ENCODE measurements around the gene GC.

GC gene

DNA sequence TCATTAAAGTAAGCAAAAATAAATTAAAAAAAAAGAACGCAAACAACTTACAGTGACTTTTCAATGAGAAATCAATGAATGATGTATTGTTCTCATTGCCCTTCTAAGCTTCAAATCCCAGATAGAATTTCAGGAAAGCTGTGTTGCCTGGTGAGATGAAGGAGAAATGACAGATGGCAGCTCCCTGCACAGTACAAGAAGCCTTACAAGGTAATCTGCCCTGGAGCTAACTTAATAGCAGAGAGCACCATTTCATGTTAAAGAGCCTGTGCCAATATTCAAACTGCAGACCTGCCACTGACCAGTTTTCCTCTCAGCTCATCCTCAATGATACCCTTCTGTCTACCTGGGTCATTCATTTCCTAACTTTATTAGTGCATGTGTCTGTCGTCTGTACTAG, 54.0 kb downstream of the GC start:
- Histone ChIP-seq H3K4me3 (ENCODE audit: low read depth, low read length) (no peak overlapping the region), H3K9me3 (ENCODE audit: severe bottlenecking) (peaks cover 4% of the 10 kb centered on the region), H3K27ac (no peak overlapping the region), H3K27me3 (ENCODE audit: insufficient read depth, low read depth, severe bottlenecking) (no peaks in the 10 kb centered on the region), H3K36me3 (no peaks in the 10 kb centered on the region)
- peak; percentile 63 for DNase-seq
- TF ChIP-seq, protein P1, sequence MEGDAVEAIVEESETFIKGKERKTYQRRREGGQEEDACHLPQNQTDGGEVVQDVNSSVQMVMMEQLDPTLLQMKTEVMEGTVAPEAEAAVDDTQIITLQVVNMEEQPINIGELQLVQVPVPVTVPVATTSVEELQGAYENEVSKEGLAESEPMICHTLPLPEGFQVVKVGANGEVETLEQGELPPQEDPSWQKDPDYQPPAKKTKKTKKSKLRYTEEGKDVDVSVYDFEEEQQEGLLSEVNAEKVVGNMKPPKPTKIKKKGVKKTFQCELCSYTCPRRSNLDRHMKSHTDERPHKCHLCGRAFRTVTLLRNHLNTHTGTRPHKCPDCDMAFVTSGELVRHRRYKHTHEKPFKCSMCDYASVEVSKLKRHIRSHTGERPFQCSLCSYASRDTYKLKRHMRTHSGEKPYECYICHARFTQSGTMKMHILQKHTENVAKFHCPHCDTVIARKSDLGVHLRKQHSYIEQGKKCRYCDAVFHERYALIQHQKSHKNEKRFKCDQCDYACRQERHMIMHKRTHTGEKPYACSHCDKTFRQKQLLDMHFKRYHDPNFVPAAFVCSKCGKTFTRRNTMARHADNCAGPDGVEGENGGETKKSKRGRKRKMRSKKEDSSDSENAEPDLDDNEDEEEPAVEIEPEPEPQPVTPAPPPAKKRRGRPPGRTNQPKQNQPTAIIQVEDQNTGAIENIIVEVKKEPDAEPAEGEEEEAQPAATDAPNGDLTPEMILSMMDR (IDR thresholded peaks at IDR 0.05; ENCODE audit: low read depth, low read length), result no peak

DNA sequence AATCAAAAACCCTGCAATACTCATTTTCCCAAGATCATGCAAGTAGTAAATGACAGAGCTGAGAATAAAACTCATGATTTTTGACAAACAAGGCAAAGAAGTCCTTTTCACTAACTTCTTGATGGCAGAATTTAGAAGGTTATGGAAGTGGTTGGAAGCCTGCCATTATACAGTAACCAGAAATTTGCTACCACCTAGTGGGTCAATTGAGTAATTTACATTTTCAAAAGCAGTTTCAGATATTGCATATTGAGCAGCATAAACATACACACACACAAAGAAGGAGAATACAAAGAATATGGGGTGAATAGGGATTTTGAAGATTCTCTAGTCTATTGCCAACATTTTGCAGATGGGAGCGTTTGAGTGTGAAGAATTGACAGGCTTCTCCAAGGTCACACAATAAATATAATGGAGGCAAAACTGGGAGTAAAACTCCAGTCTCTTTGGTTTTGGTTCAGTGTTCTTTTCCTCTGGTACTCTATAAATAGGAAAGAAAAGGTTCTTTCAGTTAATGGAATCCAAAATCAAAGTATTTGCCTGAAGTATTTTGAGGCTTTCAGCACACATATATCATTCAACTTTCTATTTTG, 70.2 kb downstream of the GC start:
- H3K27ac ChIP-seq, result no peak overlapping the region
- H3K27me3 ChIP-seq (ENCODE audit: insufficient read depth, low read depth, severe bottlenecking), result no peaks in the 10 kb centered on the region
- TF ChIP-seq, protein P1 (IDR thresholded peaks at IDR 0.05; ENCODE audit: low read depth, low read length), result 0 out of 2 replicates have a peak, but pooled peaks have one; percentile 23
- H3K4me3 ChIP-seq (ENCODE audit: low read depth, low read length), result no peak overlapping the region
- no peaks in the 10 kb centered on the region for H3K36me3 ChIP-seq
- no peaks in the 10 kb centered on the region for H3K9me3 ChIP-seq (ENCODE audit: severe bottlenecking)
- DNase-seq, result no peak

DNA sequence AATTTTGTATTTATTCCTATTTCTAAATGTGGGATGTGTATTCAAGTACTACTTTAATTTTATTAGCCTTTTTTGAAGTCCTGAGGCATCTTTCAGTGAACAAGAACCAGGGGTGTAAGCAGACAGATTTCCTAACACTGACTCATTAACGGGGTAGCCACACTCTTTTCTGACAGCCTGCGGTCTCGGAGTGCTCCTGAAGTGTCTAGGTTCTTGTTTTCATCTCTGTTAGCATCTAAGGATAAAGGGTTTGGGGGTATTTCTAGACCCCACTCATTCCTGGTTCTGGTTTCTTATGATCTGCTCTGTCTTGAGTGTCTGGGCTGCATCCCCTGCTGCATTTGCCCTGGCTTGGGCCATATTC, 71.9 kb downstream of the GC start:
- DNase-seq, result no peak
- no peak overlapping the region for H3K4me3 ChIP-seq (ENCODE audit: low read depth, low read length)
- TF ChIP-seq, protein P1 (IDR thresholded peaks at IDR 0.05; ENCODE audit: low read depth, low read length), result no peak
- no peak overlapping the region for H3K27ac ChIP-seq
- H3K27me3 ChIP-seq (ENCODE audit: insufficient read depth, low read depth, severe bottlenecking), result no peaks in the 10 kb centered on the region
- no peaks in the 10 kb centered on the region for H3K36me3 ChIP-seq
- no peaks in the 10 kb centered on the region for H3K9me3 ChIP-seq (ENCODE audit: severe bottlenecking)

DNA sequence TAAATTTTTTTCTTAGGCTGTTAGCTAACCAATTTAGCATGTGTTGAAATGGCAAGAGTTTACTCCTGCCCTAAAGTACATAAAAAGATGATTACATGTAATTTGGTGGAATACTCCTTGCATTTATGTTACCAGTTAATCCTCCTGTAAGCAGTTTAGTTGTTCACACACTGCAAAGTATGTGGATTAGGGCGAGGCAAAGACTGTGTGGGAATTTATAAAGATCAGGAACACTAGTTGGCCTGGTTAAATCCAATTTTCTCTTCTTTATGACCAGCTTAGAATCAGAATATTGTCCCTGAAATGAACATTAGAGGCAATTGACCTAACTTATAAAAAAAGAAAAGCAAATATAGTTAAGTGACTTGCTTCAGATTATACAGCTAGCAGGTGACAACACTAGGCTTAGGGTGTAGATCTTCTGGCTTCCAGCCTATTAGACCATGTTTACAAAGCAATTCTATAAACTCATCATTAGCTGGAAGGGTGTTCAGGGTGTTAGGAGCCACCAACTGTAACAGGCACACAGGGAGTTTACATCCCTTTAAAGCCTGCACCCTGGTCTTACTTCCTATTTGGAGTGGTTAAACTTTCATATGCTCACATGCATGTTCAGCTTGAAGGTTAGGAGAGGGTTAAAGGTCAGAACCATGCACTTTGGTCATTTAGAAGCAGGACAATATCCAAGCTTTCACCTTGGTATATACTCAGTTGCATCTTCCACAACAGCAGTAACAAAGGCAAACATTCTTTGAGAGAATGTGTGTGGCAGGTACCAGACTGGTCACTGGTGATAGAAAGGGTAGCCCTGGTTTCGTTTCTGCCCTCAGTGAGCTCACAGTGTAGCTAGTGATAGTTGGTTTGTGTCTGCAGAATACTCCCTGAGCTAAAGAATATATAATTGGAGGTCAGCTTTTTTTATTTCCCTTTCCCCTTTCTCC, 72.6 kb downstream of the GC start:
- TF ChIP-seq, protein P1 (IDR thresholded peaks at IDR 0.05; ENCODE audit: low read depth, low read length), result no peak
- H3K4me3 ChIP-seq (ENCODE audit: low read depth, low read length), result no peak overlapping the region
- no peak overlapping the region for H3K27ac ChIP-seq
- H3K9me3 ChIP-seq (ENCODE audit: severe bottlenecking), result no peaks in the 10 kb centered on the region
- DNase-seq, result peak; percentile 21
- no peaks in the 10 kb centered on the region for H3K27me3 ChIP-seq (ENCODE audit: insufficient read depth, low read depth, severe bottlenecking)
- H3K36me3 ChIP-seq, result no peaks in the 10 kb centered on the region

DNA sequence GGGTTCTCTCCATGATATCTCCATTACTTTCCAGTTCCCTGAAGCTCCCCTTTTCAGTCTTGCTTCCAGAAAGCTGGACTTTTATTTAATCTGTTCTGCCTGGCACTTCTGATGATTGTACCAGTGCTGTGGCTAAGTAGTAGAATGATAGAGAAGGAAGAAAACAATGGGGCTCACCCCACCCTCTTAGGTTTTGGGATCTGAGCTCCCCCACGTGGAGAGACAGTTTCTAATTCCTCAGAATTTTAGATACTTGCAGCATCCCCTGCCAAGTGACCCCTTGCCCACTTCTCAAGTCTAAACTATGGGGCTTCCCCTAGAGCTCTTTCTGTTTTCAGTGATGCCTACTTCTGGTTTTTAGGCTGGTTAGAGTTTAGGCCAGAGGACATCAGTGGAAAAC, 73.9 kb downstream of the GC start:
- Histone ChIP-seq H3K36me3 (no peaks in the 10 kb centered on the region), H3K27ac (no peak overlapping the region), H3K27me3 (ENCODE audit: insufficient read depth, low read depth, severe bottlenecking) (no peaks in the 10 kb centered on the region), H3K4me3 (ENCODE audit: low read depth, low read length) (no peak overlapping the region), H3K9me3 (ENCODE audit: severe bottlenecking) (no peaks in the 10 kb centered on the region)
- TF ChIP-seq, protein P1 (IDR thresholded peaks at IDR 0.05; ENCODE audit: low read depth, low read length), result no peak
- no peak for DNase-seq

Data from WERI-Rb-1 (cell line).